Adrenal gland (tissue), 12 donors: ENCODE data around the gene MGMT. TPM values are rescaled to one million over a fixed set of nuclear protein-coding genes. Genes with fewer than 3 reads are reported as not detected.

Experiments
- DNase-seq, 7 donors: peaks; one replicate each; pipeline ENCODE4 v3.0.0-alpha.2; 2019 to 2020
- H3K27ac ChIP-seq, 5 donors: fragments of 200-600 bp; sonication (generic) in 4 of 5; 1 replicate in 3 of 5; 2 replicates in 2 of 5; pipeline versions ENCODE4 v1.5.1 to v1.8.0; 2016 to 2020; ENCODE audit warnings: mild to moderate bottlenecking in 1 of 5
- H3K27me3 ChIP-seq: fragments of 200-600 bp; 2 replicates; pipeline ENCODE4 v1.8.0; 2021
- H3K36me3 ChIP-seq, 2 donors: fragments of 200-600 bp; replicated peaks in 1 of 2; 1 replicate in 1 of 2; 2 replicates in 1 of 2; pipeline versions ENCODE4 v1.5.1 to v1.8.0; 2018 to 2022
- H3K4me1 ChIP-seq, 2 donors: fragments of 200-600 bp; replicated peaks in 1 of 2; 1 replicate in 1 of 2; 2 replicates in 1 of 2; pipeline versions ENCODE4 v1.5.1 to v1.8.0; 2018 to 2021
- H3K4me3 ChIP-seq, 4 donors: fragments of 200-600 bp; sonication (generic) in 3 of 4; one replicate each; pipeline ENCODE4 v1.5.1; 2016 to 2018
- H3K9me3 ChIP-seq, 3 donors: fragments of 200-600 bp; sonication (generic) in 1 of 3; replicated peaks in 1 of 3; 1 replicate in 2 of 3; 2 replicates in 1 of 3; pipeline versions ENCODE4 v1.5.1 to v1.8.0; 2016 to 2021
- POLR2A ChIP-seq, 2 donors: fragments of 450-650 bp; IDR thresholded peaks; one replicate each; pipeline ENCODE4 v1.6.1; 2017; ENCODE audit warnings: antibody characterized with exemption in 2 of 2, mild to moderate bottlenecking in 2 of 2, moderate library complexity in 1 of 2
- WGBS, 4 donors: extraction: QIAGEN DNeasy Blood & Tissue Kit in 2 of 4; methylation state at CpG; one replicate each; pipeline versions ENCODE4 v1.1.5 to v1.1.7; 2013 to 2017; 5-methylcytosine and 5-hydroxymethylcytosine counted together
- intact Hi-C, 2 donors: fragments of 100-400 bp; cut with DNase I; formaldehyde crosslinking; loops; one replicate each; pipeline versions ENCODE4 v1.14.1 to v1.15.0; 2022 to 2023
- polyA plus RNA-seq, 3 donors: library from polyadenylated mRNA; stranded (reverse); fragments of 200-250 nt in 2 of 3; fragments of 350-450 nt in 1 of 3; fragmentation: Illumina TruSeq in 1 of 3; extraction: RNeasy Lipid Tissue Mini Kit (QIAGEN cat#74804) in 1 of 3; gene quantifications; one replicate each; pipeline ENCODE4 v1.2.3, GENCODE V29; 2013 to 2014
- total RNA-seq, 9 donors: library from RNA; depleted of rRNA in 4 of 9; stranded (reverse); fragments of >200 nt in 4 of 9; fragments of 120-200 nt in 1 of 9; fragmentation: NEBNext Ultra II Directional in 1 of 9; extraction: Animal tissue kit (Norgen Biotek cat#: 25700) in 1 of 9; gene quantifications; one replicate each; pipeline versions ENCODE4 v1.1.0 to v1.2.4, GENCODE V29; 2013 to 2023
- TF ChIP-seq, protein P1 (sequence below), 6 experiments: fragments of 450-650 bp in 4 of 6; fragments of 200-600 bp in 2 of 6; sonication (generic) in 1 of 6; IDR thresholded peaks; 1 replicate in 5 of 6; 2 replicates in 1 of 6; pipeline versions ENCODE4 v1.5.1 to v1.8.0; 2016 to 2021; ENCODE audit warnings: antibody characterized with exemption in 6 of 6, mild to moderate bottlenecking in 2 of 6, moderate library complexity in 1 of 6
- donor health status: healthy with polysubstance abuse.
- donor health status: Bipolar disorder and iron deficiency.
- donor health status: DM: yes; HTN: yes; CAD: no.
- donor health status: DM: no; HTN: no; CAD: no.
- donor health status: DM: no; HTN: no; CAD: no.
- donor health status: DM: yes; HTN: yes; CAD: no.

Gene MGMT
- total and polyA plus RNA-seq, 12 donors = 3.8 to 35.8 (median 21.2) TPM

DNA sequence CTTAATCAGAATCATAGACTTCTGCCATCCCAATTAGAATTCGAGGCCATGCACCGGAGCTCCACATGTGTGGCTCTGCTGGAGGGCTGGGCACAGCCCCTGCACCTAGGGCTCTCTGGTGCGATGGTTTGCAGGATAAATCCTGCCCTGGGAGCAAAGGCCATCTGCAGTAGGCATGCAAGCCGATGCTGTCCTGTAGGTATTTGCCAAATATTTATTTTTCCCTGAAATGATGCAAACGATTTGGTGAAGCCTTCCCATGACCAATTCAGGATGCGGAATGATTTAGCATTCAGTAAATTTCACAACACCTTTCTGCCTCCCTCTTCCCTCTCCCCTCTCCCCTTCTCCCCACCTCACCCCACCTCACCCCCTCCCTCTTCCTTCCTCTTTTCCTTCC, 326.4 kb downstream of the MGMT start:
- Histone ChIP-seq H3K27me3 (no peaks in the 10 kb centered on the region), H3K27ac (no peak overlapping the region), H3K36me3 (no peaks in the 10 kb centered on the region), H3K9me3 (no peaks in the 10 kb centered on the region), H3K4me1 (no peaks in the 10 kb centered on the region), H3K4me3 (no peak overlapping the region)
- 77 to 83% (median 81%) methylated on average over 6 of the region's 6 CpGs for WGBS, 4 donors
- no peak for DNase-seq
- intact Hi-C loops = no loop called here
- TF ChIP-seq, protein P1, sequence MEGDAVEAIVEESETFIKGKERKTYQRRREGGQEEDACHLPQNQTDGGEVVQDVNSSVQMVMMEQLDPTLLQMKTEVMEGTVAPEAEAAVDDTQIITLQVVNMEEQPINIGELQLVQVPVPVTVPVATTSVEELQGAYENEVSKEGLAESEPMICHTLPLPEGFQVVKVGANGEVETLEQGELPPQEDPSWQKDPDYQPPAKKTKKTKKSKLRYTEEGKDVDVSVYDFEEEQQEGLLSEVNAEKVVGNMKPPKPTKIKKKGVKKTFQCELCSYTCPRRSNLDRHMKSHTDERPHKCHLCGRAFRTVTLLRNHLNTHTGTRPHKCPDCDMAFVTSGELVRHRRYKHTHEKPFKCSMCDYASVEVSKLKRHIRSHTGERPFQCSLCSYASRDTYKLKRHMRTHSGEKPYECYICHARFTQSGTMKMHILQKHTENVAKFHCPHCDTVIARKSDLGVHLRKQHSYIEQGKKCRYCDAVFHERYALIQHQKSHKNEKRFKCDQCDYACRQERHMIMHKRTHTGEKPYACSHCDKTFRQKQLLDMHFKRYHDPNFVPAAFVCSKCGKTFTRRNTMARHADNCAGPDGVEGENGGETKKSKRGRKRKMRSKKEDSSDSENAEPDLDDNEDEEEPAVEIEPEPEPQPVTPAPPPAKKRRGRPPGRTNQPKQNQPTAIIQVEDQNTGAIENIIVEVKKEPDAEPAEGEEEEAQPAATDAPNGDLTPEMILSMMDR (IDR thresholded peaks at IDR 0.05) = no peak
- TF ChIP-seq POLR2A (IDR thresholded peaks at IDR 0.05) = no peak

DNA sequence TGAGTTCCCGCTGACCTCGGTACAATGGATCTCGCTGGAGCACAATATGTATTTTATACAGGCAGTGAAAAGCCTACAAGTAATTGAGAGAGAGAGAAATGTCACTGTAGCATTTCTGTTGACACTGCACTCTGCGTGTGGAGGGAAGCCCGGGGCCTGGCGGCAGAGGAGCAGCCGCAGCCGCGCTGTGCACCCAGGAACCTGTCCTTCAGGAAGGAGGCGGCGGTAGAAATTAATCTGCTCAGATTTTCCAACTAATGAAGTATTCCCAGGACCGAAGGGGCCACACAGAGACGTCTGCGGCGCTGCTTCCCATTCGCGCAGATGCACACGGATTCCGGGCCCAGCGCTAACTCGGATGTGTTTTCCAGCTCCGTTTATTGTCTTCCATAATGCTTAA, 327.0 kb downstream of the MGMT start:
- TF ChIP-seq, protein P1 (IDR thresholded peaks at IDR 0.05) = no peak
- no peak for TF ChIP-seq POLR2A (IDR thresholded peaks at IDR 0.05)
- DNase-seq = no peak
- Histone ChIP-seq H3K27ac (no peak overlapping the region), H3K27me3 (no peaks in the 10 kb centered on the region), H3K4me1 (no peaks in the 10 kb centered on the region), H3K36me3 (no peaks in the 10 kb centered on the region), H3K9me3 (no peaks in the 10 kb centered on the region), H3K4me3 (no peak overlapping the region)
- intact Hi-C loops = no loop called here
- WGBS, 4 donors = 93 to 96% (median 95%) methylated on average over 22 of the region's 22 CpGs

DNA sequence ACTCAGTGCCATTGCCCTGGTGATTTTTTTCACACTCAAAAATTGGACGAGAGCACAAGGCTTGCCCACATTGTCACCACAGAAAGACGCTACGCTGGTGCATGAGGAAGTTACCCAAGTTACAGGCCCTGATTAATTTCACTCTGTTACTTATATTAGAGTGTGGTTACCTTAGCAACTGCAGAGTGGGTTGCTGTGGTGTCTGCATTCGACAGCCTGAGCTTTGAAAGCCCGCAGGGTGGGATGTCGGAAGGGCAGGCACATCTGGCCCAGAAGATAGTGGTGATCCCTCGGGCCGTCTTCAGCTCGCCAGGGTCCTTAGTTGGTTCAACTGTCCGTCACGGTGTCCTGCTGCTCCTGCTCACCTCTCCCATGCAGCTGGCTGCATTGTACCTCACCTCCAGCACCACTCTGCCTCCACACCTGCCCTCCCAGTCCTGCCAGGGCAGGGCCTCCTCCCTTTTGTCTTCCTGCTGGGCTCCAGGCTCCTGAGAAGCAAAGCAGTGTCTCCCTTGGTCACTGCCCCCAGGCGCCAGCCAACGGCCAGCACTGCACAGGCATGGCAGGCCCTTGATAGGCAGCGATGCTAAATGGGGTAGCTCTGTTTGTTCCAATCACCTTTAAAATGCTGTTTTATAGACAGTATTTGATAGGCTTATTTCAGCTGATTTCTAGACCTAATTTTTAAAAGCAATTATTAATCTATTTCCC, 329.8 kb downstream of the MGMT start:
- 68 to 78% (median 74%) methylated on average over 4 to 14 of the region's 14 CpGs for WGBS, 4 donors
- H3K27ac ChIP-seq = no peak overlapping the region
- intact Hi-C loops = no loop called here

DNA sequence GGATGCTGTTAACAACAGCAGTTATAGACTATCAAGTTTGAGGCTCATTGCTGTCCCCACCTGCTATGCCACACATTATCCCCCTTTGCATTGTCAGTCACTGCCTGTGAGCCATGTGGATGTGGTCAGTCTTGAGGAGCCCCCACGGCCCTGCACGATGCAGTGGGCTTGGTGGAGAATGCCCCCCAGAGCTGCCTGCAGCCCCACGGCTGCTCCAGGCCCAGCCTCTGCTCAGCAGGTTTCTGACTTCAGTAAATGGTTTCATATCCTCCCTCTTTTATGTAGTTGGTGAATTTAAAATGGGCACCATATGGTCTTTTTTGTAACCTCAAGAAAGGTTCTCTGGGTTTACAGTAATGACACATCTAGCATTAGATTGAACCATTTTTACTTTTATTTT, 332.9 kb downstream of the MGMT start:
- no peak for TF ChIP-seq POLR2A (IDR thresholded peaks at IDR 0.05)
- TF ChIP-seq, protein P1 (IDR thresholded peaks at IDR 0.05) = no peak
- Histone ChIP-seq H3K27ac (no peak overlapping the region), H3K9me3 (peaks cover 0 to 9% (median 0%) of the 10 kb centered on the region in 3 donors), H3K36me3 (no peaks in the 10 kb centered on the region), H3K27me3 (no peaks in the 10 kb centered on the region), H3K4me3 (no peak overlapping the region), H3K4me1 (no peaks in the 10 kb centered on the region)
- DNase-seq = peak in 1 of 7 donors; percentile 23
- whole genome bisulfite sequencing, 4 donors = 60 to 82% (median 77%) methylated on average over 3 of the region's 3 CpGs
- intact Hi-C loops = no loop called here

More for the DNA sequence above, 329.8 kb downstream of the MGMT start:
- TF ChIP-seq, protein P1 (IDR thresholded peaks at IDR 0.05) = no peak
- TF ChIP-seq POLR2A (IDR thresholded peaks at IDR 0.05) = no peak
- no peak overlapping the region for H3K4me3 ChIP-seq
- no peaks in the 10 kb centered on the region for H3K27me3 ChIP-seq
- no peaks in the 10 kb centered on the region for H3K4me1 ChIP-seq
- no peaks in the 10 kb centered on the region for H3K36me3 ChIP-seq
- no peaks in the 10 kb centered on the region for H3K9me3 ChIP-seq
- no peak for DNase-seq
